ENCODE results near the gene KAT2B. TPM values are rescaled to one million over a fixed set of nuclear protein-coding genes. Genes with fewer than 3 reads are reported as not detected.

The KAT2B gene
- total RNA-seq, 4 donors from 2014 or later, result 57.2 to 122 (median 74.9) TPM

- WGBS, 2 donors, result 55 to 56% methylated on average over 7 of the region's 7 CpGs
- Histone ChIP-seq H3K27ac (no peak overlapping the region), H3K4me1 (no peaks in the 10 kb centered on the region), H3K9me3 (no peaks in the 10 kb centered on the region), H3K27me3 (no peaks in the 10 kb centered on the region), H3K36me3 (peaks cover 0 to 6% of the 10 kb centered on the region in 2 donors), H3K4me3 (replicated peaks in 1 of 3) (no peak overlapping the region)
- TF ChIP-seq POLR2A (IDR thresholded peaks at IDR 0.05) (no peak), CTCF (IDR thresholded peaks at IDR 0.05) (no peak)
- intact Hi-C loops (cut with DNase I), result no loop called here
- DNase-seq, result no peak
Measured at GRCh38 chr3:20141851-20142250, 101.6 kb downstream of the KAT2B start.

DNA sequence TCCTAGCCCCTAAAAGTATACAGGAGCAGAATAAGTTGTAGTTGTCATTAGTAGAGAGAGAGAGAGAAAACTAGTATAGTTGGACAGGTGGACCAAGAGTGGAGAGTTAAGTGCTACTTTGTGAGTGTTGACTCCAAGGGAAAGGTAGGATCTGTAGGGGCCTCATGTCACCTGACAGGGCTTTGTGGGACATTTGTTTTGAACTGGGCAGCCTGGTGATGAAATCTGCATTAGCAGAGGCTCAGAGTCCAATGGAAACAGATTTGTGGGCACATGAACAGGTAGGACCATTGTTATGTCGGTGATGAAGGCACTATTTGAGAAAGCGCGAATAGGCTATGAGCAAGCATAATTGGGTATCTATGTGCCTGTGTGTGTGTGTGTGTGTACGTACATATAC, 102.3 kb downstream of the KAT2B start:
- Histone ChIP-seq H3K36me3 (peaks cover 0 to 6% of the 10 kb centered on the region in 2 donors), H3K27ac (no peak overlapping the region), H3K4me3 (replicated peaks in 1 of 3) (no peak overlapping the region), H3K9me3 (no peaks in the 10 kb centered on the region), H3K4me1 (no peaks in the 10 kb centered on the region), H3K27me3 (no peaks in the 10 kb centered on the region)
- no peak for DNase-seq
- 98% methylated on average over 4 of the region's 4 CpGs for WGBS, 2 donors
- intact Hi-C loops (cut with DNase I), result no loop called here
- no peak for TF ChIP-seq POLR2A (IDR thresholded peaks at IDR 0.05)
- no peak for TF ChIP-seq CTCF (IDR thresholded peaks at IDR 0.05)

- TF ChIP-seq POLR2A (IDR thresholded peaks at IDR 0.05) (no peak), CTCF (IDR thresholded peaks at IDR 0.05) (no peak)
- Histone ChIP-seq H3K27me3 (no peaks in the 10 kb centered on the region), H3K27ac (no peak overlapping the region), H3K4me3 (replicated peaks in 1 of 3) (no peak overlapping the region), H3K36me3 (peaks cover 0 to 13% of the 10 kb centered on the region in 2 donors), H3K9me3 (no peaks in the 10 kb centered on the region), H3K4me1 (no peaks in the 10 kb centered on the region)
- intact Hi-C loops (cut with DNase I), result no loop called here
- 93 to 99% methylated on average over 2 of the region's 2 CpGs for WGBS, 2 donors
- DNase-seq, result no peak
Measured at GRCh38 chr3:20143519-20143918, 103.3 kb downstream of the KAT2B start.

DNA sequence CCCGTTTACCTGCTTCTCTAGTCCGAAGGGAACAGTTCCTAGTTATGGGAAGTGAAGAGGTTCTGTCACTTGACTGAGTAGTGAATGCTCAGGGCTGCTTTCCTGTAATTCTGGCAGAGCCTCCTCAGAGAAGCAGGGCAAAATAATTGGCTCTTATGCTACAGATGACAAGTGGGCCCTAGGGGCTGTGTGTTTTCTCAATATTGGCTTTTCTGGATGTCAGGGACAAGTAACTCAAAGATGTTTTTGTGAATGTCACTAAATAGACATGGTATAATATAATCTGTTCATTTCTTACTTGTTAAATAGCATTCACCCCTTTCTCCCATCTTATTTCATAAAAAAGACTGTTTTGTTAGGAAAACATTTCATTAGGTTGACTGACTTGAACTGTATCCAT, 105.6 kb downstream of the KAT2B start:
- no peak for TF ChIP-seq CTCF (IDR thresholded peaks at IDR 0.05)
- TF ChIP-seq POLR2A (IDR thresholded peaks at IDR 0.05), result no peak
- WGBS, 2 donors, result 81 to 82% methylated on average over 2 of the region's 2 CpGs
- Histone ChIP-seq H3K4me3 (replicated peaks in 1 of 3) (no peak overlapping the region), H3K9me3 (no peaks in the 10 kb centered on the region), H3K27ac (no peak overlapping the region), H3K4me1 (no peaks in the 10 kb centered on the region), H3K27me3 (no peaks in the 10 kb centered on the region), H3K36me3 (peaks cover 0 to 9% of the 10 kb centered on the region in 2 donors)
- DNase-seq, result no peak
- intact Hi-C loops (cut with DNase I), result no loop called here

DNA sequence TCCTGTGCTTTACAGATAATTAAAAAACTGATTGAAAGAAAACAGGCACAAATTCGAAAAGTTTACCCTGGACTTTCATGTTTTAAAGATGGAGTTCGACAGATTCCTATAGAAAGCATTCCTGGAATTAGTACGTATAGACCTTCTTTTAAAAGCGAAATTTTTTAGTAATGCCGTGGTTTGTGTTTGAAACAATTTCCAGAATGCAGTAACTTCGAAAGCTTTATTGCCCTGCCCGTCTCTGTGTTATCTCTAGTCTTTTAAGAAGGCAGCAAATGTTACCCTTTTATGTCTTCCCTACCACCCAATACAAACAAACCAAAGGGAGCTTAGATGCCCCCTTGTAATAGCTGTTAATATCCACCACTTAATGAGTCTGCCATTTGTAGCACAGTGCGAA, 106.1 kb downstream of the KAT2B start:
- no peak overlapping the region for H3K27ac ChIP-seq
- intact Hi-C loops (cut with DNase I), result no loop called here
- WGBS, 2 donors, result 94 to 96% methylated on average over 8 of the region's 8 CpGs
- no peaks in the 10 kb centered on the region for H3K9me3 ChIP-seq
- H3K36me3 ChIP-seq, result peaks cover 0 to 9% of the 10 kb centered on the region in 2 donors
- no peak overlapping the region for H3K4me3 ChIP-seq (replicated peaks in 1 of 3)
- TF ChIP-seq POLR2A (IDR thresholded peaks at IDR 0.05), result no peak
- no peak for TF ChIP-seq CTCF (IDR thresholded peaks at IDR 0.05)
- H3K27me3 ChIP-seq, result no peaks in the 10 kb centered on the region
- no peak for DNase-seq
- no peaks in the 10 kb centered on the region for H3K4me1 ChIP-seq

Data from thyroid gland (tissue), 4 donors.